GM19395 (cell line): Measurements from ENCODE around the gene ZNF219.

Experiments used
- ATAC-seq: cut with Tn5 transposase; IDR thresholded peaks from one replicate; pipeline ENCODE4 v1.9.1; 2021; ENCODE audit warnings: mild to moderate bottlenecking, moderate library complexity; ENCODE audit not compliant: unreplicated experiment

The ZNF219 gene

GRCh38 chr14:21070083-21070609, 28.3 kb downstream of the ZNF219 start, which contains the start of gene ARHGEF40:
Gene ARHGEF40, plus strand, starts transcription at chr14:21070304. Its CDS starts 93 bp downstream, at chr14:21070397.
- no peak for ATAC-seq

DNA sequence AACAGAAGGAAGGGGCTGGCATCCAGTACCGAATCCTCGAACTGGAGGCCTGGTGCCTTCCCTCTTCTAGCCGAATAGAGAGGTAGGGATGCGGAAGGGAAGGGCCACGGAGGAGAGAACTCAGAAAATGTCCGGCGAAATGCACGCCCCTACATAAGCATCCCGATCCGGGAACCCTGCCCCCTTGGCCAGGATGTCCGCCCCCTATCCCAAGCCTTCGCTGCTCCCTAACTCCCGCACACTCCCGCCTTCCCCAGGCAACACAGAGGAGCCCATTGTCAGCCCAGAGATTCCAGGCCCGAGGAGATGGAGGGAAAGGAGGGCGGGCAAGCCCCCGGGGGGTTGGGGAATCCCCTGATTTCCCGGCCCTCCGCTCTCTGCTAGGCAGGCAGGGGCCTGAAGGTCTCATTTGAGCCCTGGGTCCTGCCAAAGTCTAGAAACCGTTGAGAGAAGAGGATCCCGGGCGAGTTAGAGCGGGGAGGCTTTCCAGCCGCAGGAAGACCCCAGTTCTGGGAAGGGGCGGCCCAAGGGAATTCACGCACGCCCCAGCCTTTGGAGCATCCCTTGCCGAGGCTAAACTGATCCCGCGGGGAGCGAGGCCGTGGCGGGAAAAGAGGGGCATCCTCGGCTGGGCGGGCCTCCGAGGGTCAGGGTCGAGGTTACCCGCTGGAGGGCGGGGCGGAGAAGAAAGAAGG, 28.9 kb downstream of the ZNF219 start:
- ATAC-seq, result no peak

DNA sequence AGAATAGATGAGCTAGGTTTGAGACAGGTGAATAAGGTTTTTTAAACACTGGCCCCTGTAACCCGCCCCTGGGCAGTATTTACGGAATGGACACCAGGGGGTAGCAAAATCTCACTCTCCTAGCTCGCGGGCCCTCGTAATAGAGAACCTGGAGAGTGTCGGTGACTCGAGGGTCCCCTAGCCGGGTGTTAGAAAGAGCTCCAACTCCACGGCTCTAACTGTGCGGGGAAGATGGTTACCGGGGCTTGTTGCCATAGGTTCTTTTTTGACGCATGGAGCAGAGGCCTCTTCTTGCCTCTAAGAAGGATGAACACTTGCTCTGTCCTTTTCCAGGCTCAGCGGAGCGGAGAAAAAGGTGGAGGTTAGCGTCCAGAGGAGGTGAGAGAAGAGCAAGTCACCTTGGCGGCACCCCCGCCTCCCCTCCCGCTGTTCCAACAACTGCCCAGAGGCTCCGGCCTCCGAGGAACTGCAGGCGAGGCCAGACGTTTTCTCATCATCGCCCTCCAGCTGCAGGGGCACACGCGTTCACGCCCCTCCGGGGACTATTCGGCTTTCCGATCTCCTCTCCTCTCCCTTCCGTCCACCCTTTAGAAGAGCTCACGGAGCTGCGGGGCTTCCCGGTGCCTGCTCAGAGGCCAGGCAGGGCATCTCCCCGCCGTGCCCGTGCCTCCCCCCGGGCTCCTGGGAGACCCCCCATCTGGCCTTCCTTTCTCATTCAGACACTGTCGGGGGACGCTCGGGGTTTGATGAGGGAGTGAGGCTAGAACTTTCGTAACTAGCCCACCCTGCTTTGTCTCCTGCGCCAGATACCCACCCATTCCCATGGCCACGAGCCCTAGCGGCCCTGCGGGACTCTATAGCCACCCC, 29.7 kb downstream of the ZNF219 start:
- no peak for ATAC-seq

- no peak for ATAC-seq
These were observed 31.5 kb downstream of the ZNF219 start for GRCh38 chr14:21066882-21067502.

DNA sequence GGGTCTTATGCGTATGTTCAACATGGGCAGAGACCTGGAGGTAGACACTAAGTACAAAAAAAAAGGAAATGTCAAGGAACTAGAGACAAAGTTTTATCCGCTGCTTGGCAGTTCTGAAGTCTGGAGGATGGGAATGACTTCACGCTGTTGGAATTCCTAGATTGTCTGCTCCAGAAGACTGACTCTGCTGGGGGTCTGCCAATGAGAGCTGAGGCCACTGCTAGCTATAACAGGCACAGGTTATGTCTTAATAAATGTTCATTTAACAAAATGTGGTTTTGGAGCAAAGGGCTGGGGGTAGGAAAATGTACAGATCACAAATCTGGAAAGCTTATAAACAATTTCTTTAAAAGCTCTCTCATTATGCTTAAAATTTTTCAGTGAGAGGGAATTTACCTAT, 35.0 kb downstream of the ZNF219 start:
- ATAC-seq, result no peak

GRCh38 chr14:21061347-21061668, 37.1 kb downstream of the ZNF219 start:
- no peak for ATAC-seq

DNA sequence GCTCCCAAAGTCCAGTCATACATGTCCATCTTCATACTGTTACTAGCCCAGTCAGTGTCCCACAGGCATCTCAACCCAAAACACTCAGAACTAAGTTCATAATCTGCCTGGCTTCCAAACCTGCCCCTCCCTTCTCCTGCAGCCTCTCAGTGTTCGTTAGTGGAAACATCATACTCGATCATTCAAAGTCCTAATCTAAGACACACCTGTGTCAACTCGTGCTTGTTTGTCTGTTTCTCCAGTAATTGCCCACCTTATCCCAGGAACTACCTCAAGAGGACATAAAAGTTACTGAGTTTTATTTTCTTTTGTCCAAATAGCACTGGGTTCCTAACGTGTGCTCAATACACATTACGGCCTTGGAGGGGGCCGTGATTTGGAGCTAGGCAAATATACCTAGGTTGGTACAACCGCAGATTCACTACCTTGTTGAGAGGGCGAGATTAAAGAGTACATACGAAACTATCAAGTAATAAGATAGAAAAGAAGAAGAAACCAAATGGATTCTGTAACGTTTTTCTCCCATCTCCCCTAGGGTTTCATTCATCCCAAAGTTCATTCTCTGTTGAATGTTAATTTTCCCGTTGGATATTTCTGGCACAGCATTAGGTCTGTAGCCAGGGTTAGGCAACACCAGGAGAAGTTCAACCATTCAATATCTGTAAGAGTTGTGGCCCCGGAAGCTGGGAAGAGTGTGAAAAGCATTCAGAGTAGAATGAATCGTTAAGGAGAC, 37.7 kb downstream of the ZNF219 start:
- no peak for ATAC-seq

DNA sequence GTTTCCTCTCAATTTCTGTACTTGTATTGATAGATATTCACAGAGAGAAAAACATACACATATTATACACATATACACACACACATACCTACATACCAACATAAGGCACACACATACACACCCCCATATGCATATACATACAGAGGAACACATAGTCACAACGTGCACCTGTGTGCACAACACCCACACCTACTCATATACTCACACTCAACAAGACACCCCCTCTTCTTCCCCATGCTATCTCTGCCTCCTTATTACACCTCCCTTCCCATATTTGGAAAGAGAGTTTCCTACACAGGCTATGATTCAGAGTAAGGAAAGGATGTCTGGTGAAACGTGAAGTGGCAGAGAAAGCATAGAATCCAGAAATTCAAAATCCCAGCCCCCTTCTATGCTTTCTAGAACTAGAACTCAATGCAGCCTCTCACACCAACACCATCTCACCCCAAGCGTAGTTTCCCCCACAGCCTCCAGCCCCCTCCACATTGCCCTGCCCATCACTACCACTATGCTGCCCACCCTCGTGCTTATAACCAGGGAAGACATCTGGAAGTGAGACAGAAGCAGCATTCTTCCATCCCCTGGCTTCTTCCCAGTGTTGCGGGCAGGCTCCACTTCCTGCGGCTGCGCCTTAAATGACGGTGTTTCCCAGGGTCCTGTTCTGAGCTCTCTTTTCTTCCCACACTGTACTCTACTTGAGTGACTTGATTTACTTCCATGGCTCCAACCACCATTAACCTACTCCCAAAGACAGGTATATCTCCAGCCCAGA, 38.4 kb downstream of the ZNF219 start:
- no peak for ATAC-seq

GRCh38 chr14:21058903-21059302, 39.6 kb downstream of the ZNF219 start:
- no peak for ATAC-seq

DNA sequence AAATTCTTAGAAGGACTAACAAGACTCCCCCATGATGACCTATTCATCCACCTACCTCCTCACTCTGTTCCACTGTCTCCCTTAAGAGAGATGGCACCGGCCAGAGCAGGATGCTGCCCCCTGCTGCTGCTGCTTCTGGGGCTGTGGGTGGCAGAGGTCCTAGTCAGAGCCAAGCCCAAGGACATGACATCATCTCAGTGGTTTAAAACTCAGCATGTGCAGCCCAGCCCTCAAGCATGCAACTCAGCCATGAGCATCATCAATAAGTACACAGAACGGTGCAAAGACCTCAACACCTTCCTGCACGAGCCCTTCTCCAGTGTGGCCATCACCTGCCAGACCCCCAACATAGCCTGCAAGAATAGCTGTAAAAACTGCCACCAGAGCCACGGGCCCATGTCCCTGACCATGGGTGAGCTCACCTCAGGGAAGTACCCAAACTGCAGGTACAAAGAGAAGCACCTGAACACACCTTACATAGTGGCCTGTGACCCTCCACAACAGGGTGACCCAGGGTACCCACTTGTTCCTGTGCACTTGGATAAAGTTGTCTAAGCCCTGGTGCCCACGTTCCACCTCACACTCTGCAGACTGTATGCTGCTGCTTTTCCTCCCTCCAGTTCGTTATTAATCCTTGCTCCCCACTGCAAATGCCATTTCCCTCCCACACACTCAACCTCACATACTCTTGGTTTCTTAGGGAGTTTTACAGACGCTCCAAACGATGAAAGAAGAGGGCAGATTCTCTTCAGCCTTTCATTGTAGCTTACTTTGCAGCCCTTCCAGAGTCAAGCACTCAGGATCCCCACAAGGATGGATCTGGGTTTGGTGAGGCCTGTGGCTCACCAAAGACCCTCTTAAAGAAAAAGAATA, 40.4 kb downstream of the ZNF219 start, which contains the start of gene RNASE8:
RNASE8 (plus strand) TSS at position 20 of the 873 bp plus-strand sequence; CDS start at position 91, 71 bp downstream.
- ATAC-seq, result no peak

DNA sequence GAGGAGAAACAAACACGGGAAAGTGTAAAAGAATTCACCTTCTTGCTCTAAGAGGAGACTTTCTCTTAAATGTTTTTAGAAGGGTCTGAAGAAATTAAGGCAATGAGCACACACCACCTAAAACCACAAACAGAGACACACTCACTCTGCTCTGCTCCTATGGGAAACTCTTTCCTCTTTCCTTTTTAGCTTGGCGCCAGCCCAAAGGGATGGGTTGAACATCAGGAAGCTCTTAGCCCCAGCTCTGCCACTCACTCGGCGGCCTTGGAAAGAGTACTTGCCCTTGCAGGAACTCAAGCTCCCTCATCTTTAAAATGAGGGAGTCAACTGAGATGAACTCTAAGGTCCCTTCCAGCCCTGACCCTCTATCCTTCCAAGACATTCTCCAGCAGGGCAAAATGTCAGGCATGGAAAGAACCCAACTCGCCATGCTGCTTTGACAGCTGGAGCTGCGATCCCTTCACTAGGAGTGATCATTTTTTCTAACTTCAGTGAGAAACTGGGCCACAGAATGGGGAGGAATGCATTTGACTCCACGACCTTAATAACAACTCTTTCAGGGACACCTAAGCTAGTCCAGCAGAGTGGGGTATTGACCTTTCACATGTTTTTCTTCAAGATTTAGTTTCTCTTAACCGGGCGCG, 41.8 kb downstream of the ZNF219 start:
- no peak for ATAC-seq

GRCh38 chr14:21055432-21056117, 42.9 kb downstream of the ZNF219 start:
- no peak for ATAC-seq

DNA sequence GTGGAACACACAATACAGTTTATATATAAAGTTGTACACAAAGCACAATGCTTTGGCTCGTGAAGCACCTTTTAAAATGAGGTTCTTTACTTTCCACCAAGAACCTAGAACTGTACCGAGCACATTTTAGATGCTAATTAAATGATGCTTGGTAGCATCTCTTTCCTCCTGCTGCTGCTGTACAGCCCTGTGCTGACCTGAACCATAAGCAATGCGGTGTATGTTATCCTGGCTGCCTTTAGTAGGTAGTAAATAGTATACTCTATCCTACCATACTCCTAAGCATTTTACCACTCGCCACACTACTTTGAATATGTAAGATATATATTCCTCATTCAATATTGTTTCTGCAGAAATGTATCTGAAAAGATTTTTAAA, 43.7 kb downstream of the ZNF219 start:
- ATAC-seq, result no peak

- no peak for ATAC-seq
These were observed 44.2 kb downstream of the ZNF219 start for GRCh38 chr14:21054123-21054767.

GRCh38 chr14:21053184-21054122, 45.0 kb downstream of the ZNF219 start:
- no peak for ATAC-seq

DNA sequence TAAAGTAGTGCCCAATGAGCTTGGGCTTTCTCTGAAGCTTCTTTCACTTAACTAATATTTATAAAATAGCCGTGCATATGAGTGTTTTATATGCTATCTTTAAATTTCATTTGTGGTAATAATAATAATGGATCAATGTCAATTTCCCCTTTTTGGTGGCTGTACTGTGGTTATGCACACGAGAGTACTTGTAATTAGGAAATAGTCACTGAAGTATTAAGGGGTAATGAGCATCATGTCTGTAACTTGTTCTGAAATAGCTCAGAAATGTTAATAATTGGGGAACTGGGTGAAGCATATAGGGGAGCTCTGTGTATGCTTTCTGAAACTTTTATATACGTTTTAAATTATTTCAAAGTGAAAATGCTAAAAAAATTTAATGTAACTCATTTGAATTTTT, 47.9 kb downstream of the ZNF219 start:
- no peak for ATAC-seq
